ENCODE results near the gene PGA4.

GRCh38 chr11:61256710-61257482 lies 34.7 kb downstream of the PGA4 start:
- TF ChIP-seq POLR2A (IDR thresholded peaks at IDR 0.05; ENCODE audit: low read length) (no peak), GATA1 (IDR thresholded peaks at IDR 0.05; ENCODE audit: low read depth, low read length) (no peak)

All from erythroblast (primary cell).